Activated T-cell treated with anti-CD3 and anti-CD28 coated beads, Interleukin-2, amount 50 U/mL, for 1 hour (primary cell): ENCODE data around the gene SH3RF3.

Experiments
- DNase-seq: peaks from one replicate; pipeline ENCODE4 v3.0.0-alpha.2; 2020

Gene SH3RF3

DNA sequence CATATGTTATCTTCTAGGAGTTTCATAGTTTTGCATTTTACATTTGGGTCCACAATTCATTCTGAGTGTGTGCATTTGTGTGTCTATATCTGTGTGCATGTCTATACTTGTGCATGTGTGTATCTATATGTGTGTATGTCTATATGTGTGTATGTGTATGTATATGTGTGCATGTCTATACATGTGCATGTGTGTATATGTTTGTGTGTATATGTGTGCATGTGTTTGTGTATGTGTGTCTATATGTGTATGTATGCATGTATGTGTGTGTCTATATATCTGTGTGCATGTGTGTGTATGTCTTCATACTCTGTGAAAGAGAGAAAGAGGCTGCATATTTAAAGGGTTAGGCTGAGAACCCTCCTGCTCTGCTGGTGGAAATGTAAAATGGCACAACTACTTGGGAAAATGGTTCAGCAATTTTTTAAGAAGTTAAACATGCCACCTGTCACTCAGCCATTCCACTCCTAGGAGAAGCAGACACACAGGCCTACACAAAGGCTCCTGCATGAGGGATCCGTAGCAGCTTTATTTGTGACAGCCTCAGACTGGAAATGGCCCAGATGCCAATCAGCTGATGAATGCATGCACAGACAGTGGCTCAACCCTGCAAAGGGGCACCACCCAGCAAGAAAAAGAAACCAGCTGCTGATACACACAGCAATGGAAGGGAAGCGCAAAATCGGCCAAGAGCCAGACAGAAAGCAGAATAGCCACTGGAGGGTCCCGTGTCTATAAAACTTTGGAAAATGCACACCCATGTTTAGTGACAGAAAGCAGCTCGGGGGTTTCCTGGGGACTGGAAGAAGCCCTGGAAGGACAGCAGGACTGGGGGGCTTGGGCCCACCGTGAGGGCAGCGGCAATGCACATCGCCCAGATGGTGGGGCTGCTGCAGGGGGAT is 337.9 kb downstream of the SH3RF3 start:
- no peak for DNase-seq

DNA sequence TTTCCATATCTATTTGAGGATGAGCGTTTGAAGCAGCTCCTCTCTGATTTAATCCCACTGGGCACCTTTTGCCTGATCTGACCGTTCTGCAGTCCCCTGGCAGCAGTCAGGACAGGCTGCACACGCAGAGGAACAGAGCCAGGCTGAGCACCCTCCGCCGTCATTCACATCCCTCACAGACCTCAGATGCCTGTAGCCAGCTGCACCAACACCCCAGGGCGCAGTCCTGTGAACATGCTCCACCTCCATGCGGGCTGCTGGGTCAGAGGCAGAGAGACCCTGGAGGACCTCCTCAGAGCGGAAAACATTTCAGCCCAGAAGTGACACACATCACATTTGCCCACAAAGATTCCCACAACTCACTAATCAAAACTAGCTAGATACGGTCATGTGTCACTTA is 338.7 kb downstream of the SH3RF3 start:
- no peak for DNase-seq

GRCh38 chr2:109468893-109469292 is 339.9 kb downstream of the SH3RF3 start:
- DNase-seq = no peak

DNA sequence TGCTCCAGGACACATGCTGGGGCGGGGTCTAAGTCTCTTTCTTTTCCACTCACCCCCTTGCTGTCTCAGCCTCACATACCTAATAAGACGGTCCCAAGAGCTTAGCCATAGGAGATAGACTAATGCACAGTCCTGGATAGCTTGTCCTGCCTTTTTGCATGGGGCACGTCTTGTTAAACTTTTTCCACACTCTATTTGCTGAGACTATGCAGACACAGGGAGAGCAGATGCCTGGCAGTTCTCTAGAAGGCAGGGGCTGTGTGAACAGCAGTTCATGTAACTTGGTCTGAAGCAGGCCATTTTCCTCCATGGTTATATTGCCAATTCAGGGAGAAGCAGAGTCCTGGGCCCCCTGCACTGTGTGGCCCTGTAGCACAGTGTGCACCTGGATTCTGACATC is 342.7 kb downstream of the SH3RF3 start:
- no peak for DNase-seq

DNA sequence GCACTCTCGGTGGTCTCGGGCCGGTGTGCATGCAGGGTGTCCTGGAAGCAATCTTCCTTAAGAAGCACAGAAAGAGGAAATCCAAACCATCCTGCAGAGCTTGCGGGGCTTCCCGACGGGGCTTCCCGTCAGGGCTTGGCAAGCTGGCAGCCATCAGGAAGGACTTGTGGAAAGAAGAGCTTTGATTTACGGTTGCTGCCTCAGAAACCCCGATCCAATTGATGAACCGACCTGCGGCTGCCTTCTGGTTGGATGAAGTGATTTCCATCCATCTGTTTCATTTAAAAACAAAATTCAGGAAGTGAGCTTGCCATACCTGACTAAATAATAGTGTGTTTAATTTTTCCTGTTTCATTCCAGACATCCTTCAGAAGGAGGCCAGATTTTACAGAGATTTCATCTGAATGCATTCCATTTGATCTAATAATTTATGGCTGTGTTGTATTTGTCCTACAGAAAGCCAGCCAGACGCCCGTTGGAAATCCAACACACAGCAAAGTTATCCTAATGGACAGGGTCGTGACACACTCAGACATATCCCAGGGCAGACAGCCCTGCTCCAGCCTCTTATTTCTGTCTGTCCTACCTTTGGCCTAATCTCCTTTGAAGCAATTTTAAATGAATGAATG is 343.4 kb downstream of the SH3RF3 start:
- no peak for DNase-seq

DNA sequence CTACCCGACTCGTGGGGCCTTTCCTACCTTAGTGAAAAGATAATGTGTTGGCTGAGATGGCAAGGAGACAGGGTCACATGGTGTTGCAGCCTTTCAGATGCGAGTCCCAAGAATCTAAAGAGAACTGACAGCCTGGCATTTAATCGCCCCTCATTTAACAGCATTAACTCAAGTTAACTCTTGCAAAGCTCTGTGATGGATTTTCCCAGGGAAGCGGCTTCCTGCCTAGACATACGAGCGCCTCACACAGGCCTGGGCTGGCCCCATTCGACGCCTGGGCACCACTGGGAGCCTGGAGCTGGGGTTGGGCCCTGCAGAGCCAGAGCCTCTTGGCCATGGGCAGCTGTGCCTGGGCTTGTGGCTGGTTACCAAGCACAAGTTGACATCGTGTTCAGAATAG is 344.0 kb downstream of the SH3RF3 start:
- no peak for DNase-seq

GRCh38 chr2:109473616-109474318 is 344.8 kb downstream of the SH3RF3 start:
- DNase-seq = no peak

DNA sequence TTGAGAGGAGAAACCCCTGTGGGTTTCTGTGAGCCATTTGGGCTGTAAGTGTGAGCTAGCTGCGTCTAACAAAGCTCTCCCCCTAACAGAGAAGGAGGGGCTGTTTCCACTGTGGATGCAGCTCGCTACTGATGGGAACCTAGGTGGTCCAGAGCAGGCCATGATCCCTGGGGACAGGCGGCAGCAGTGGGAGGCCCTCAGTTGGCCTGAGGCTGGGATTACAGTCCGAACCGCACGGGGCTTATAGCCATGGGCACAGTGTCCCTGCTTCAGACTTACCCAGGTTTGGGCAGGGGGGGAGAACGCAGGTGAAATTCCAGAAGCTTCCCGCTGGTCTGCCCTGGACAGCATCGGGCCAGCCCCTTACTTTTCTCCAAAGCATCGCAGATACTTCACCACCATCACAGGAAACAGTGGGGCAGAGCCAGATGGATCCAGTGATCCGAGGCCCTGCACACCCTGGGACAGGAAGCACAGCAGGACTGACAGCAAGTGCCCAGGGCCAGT is 345.4 kb downstream of the SH3RF3 start:
- no peak for DNase-seq

- DNase-seq = no peak
These were observed 346.7 kb downstream of the SH3RF3 start for GRCh38 chr2:109475531-109476210.

- DNase-seq = no peak
These were observed 347.8 kb downstream of the SH3RF3 start for GRCh38 chr2:109476641-109477441.

- DNase-seq = no peak
These were observed 350.0 kb downstream of the SH3RF3 start for GRCh38 chr2:109478906-109479493.

GRCh38 chr2:109479804-109480203 is 350.8 kb downstream of the SH3RF3 start:
- DNase-seq = no peak

GRCh38 chr2:109480486-109481195 is 351.6 kb downstream of the SH3RF3 start:
- no peak for DNase-seq

- no peak for DNase-seq
These were observed 352.2 kb downstream of the SH3RF3 start for GRCh38 chr2:109481196-109481555.

DNA sequence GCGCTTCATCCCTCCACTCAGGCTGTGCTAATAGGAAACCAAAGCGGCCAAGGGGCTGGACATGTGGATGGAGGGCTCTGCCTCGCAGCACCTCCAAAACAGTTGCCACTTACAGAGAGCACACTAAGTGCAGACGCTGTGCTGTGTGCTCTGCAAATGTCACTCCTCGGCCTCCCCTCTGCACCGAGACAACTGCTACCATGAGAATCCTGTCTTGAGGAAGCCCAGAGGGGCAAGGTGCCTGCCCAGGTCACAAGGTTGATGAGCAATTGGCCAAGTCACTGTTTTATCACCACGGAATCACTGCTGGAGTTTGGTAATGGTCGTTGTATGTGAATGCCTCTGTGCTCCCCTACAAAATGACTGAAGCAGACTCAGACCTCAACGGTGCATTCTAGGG is 352.6 kb downstream of the SH3RF3 start:
- DNase-seq = no peak

DNA sequence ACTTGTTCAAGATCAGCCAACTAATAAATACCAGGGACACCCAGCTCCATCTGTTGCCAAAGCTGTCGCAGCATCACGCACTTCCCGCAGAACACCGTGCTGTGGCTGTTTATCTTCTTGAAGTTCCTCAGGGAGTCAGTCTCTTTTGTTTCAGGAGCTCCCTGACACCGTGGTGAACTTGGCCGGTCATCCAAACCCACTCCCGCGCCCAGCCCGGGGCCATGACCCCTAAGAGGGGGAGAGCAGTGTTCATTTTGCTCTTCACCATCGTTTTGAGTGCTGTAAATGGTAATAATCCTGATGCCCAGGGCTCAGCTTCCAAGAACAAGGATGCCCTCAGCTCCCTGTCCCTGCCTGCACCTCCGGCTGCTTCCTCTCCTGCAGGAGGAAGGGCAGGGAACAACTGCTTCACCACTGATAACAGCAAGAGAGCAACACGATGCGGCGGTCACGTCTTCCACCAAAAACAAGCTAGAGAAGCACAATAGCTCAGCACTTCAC is 353.4 kb downstream of the SH3RF3 start:
- DNase-seq = no peak

DNA sequence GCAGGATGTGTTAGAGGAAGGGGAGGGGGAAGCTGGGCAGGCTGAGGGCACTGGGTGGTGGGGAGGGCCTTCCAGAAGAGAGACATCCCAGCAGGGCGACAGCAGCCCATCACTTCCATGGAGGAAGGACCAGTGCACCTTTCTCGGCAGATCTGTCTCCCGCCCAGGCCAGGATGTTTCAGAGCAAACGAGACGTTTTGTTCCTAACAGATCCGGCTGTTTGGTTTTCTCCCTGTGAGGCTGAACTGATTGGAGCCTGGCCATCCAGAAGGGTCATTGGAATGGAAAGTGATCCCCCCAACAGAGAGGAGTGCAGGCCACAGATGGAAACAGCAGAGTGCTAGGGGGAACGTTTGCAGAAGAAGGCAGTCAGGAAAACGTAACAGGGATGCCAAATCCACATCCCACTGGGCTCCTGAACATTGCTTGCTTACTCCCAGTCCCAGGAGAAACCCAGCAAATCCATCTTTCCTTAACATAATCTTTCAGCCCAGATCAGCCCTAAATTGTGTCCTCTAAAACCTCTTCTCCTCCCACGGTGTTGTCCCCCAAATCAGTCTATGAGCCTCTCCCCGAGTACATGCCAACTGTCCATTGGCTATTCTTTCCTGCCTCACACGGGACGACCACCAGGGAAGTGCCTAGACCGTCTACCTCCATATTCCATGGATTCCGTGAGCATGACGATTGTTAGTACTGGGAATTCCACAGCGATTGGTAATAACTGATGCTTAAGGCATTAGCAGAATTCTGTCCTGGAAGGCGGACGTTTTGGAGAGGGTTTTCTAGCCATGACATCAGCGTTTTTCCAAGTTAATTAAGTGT is 357.9 kb downstream of the SH3RF3 start:
- no peak for DNase-seq

- no peak for DNase-seq
These were observed 358.5 kb downstream of the SH3RF3 start for GRCh38 chr2:109487536-109487869.

GRCh38 chr2:109487871-109488655 is 359.1 kb downstream of the SH3RF3 start:
- no peak for DNase-seq
